Measurements from ENCODE around the gene CRYBA2.

CRYBA2 gene, protein sequence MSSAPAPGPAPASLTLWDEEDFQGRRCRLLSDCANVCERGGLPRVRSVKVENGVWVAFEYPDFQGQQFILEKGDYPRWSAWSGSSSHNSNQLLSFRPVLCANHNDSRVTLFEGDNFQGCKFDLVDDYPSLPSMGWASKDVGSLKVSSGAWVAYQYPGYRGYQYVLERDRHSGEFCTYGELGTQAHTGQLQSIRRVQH

DNA sequence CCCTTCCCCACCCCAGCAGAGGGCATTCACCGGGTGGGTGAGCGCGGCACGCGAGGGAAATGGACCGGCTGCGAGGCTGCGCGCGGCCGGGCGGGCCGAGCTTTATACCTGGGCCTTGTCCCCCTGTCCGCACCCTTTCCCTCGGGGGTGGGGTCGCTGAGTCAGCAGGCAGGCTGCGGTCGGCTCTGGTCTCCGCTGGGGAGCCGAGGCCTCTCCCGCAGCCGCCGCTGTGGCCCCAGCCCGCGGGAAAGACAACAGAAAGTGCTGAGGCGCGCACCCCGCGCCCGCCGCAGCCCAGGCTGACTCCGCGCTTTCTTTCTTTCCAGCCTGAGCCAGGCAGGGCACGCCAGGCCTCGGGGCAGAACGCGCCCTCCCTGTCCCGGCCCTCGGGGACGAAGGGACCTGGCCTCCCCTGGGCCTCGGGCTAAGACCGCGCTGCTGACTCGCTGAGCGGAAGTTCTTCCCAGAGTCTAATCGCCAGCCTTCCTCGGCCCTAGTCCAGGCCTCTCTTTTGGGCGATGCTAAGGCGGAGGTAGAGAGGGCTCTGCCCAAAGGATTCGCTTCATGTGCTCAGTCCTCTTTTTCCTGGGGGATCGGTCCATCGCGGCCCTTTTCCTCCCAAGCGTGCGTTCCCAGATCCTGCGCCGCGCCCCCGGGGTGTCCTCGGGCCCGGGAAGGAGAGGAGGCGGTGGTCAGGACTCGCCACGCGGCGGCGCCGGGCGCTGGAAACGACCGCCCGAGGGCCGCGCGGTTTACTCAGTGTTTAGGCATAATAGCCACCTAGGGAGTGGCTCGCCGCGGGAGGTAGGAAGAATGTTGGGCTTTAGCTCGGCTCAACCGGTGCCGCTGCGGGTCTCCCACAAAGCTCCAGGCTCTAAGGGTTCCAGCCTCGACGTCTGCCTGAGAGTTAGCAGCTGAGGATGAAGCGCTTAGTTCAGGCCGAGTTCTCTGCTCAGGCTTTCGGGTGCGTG lies at the start of gene CRYBA2:
TSS of gene CRYBA2 (minus strand) at position 78 of the 971 bp plus-strand sequence. CDS start 246 bp downstream, outside the sequence.
- H3K4me1 Mint-ChIP-seq: no peaks in the 10 kb centered on the region
- H3K27ac Mint-ChIP-seq: no peak within 1 kb of the TSS

DNA sequence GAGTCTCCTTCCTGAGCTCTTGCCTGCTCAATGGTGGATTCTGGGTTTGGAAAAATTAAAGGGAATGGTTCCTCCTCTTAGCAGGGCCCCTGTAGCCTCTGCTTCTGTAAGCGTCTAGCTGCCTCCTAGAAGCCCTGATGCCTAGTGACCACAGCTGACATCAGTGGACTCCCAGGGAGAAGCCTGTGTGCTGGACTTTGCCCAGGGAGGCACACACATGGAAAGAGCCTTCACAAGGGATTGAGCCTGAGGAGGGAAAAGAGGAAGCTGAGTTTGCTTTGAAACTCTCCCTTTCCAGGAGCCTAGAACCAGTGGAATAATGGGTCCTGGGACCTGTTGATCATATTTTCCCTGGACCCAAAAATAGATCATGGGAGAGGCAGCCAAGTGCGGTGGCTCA lies 49.5 kb upstream of the CRYBA2 start:
- no peak overlapping the region for H3K27ac Mint-ChIP-seq
- H3K4me1 Mint-ChIP-seq: peaks cover 6% of the 10 kb centered on the region
- no peak overlapping the region for H3K4me3 Mint-ChIP-seq
- no peaks in the 10 kb centered on the region for H3K36me3 Mint-ChIP-seq (ENCODE audit: low read depth)
- TF ChIP-seq, protein P1, sequence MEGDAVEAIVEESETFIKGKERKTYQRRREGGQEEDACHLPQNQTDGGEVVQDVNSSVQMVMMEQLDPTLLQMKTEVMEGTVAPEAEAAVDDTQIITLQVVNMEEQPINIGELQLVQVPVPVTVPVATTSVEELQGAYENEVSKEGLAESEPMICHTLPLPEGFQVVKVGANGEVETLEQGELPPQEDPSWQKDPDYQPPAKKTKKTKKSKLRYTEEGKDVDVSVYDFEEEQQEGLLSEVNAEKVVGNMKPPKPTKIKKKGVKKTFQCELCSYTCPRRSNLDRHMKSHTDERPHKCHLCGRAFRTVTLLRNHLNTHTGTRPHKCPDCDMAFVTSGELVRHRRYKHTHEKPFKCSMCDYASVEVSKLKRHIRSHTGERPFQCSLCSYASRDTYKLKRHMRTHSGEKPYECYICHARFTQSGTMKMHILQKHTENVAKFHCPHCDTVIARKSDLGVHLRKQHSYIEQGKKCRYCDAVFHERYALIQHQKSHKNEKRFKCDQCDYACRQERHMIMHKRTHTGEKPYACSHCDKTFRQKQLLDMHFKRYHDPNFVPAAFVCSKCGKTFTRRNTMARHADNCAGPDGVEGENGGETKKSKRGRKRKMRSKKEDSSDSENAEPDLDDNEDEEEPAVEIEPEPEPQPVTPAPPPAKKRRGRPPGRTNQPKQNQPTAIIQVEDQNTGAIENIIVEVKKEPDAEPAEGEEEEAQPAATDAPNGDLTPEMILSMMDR (IDR thresholded peaks at IDR 0.05; ENCODE audit: unreplicated experiment in 3 of 3): no peak
- H3K27me3 Mint-ChIP-seq (ENCODE audit: low read depth): peaks cover 83% of the 10 kb centered on the region
- no peaks in the 10 kb centered on the region for H3K9me3 Mint-ChIP-seq

More for the DNA sequence above, at the start of gene CRYBA2:
- H3K4me3 Mint-ChIP-seq: no peak within 1 kb of the TSS
- peaks cover 5% of the 10 kb centered on the region for H3K9me3 Mint-ChIP-seq
- H3K27me3 Mint-ChIP-seq (ENCODE audit: low read depth): peaks cover 95% of the 10 kb centered on the region
- no peaks in the 10 kb centered on the region for H3K36me3 Mint-ChIP-seq (ENCODE audit: low read depth)
- TF ChIP-seq, protein P1 (IDR thresholded peaks at IDR 0.05; ENCODE audit: unreplicated experiment in 3 of 3): no peak

DNA sequence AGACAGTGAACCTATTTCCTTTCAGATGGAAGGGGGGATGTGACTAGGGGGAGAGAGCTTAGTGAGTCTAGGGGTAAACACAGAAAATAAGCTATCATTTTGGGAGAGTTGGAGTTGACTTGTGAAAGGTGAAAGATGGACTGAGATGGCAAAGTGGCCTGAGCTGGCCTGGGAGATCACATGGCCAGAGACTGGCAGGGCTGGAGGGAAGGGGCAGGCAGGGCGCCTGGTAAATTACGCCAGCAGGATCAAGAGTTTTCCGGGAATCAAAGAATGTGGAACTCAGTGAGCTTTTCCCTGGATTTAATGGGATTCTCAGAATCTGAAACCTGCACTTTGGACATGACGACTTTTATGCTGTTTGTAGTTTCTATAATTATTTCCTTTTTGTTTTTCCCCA lies 48.9 kb upstream of the CRYBA2 start:
- H3K36me3 Mint-ChIP-seq (ENCODE audit: low read depth): no peaks in the 10 kb centered on the region
- no peaks in the 10 kb centered on the region for H3K9me3 Mint-ChIP-seq
- TF ChIP-seq, protein P1 (IDR thresholded peaks at IDR 0.05; ENCODE audit: unreplicated experiment in 3 of 3): no peak
- peaks cover 83% of the 10 kb centered on the region for H3K27me3 Mint-ChIP-seq (ENCODE audit: low read depth)
- H3K27ac Mint-ChIP-seq: no peak overlapping the region
- H3K4me1 Mint-ChIP-seq: peaks cover 6% of the 10 kb centered on the region
- no peak overlapping the region for H3K4me3 Mint-ChIP-seq

DNA sequence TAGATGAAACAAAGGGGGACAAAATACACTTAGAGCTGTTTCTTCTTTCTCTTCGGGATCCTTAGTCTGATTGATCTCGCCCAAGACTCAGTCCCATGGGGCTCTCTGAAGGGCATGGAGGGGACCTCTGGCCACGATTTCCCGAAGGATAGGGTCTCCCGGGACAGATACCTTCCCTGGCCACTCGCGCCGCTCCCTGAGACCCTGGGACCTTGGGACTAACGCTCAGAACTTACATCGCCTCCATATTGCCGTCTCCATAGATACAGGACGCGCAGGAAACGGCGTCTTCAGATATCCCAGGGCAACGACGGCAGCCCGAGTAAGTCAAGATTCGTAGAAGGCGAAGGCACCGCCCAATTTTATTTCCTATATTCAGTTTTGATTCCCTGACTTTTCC lies 48.0 kb upstream of the CRYBA2 start, which contains the start of gene CFAP65:
TSS of gene CFAP65 (minus strand) at position 265 of the 400 bp plus-strand sequence. CDS start 2,468 bp downstream, outside the sequence.
- H3K4me1 Mint-ChIP-seq: peaks cover 6% of the 10 kb centered on the region
- TF ChIP-seq, protein P1 (IDR thresholded peaks at IDR 0.05; ENCODE audit: unreplicated experiment in 3 of 3): no peak
- H3K27me3 Mint-ChIP-seq (ENCODE audit: low read depth): peaks cover 87% of the 10 kb centered on the region
- no peak within 1 kb of the TSS for H3K27ac Mint-ChIP-seq
- peak within 1 kb of the TSS; percentile 74 to 82 (median 81) for H3K4me3 Mint-ChIP-seq
- H3K9me3 Mint-ChIP-seq: no peaks in the 10 kb centered on the region
- H3K36me3 Mint-ChIP-seq (ENCODE audit: low read depth): no peaks in the 10 kb centered on the region

DNA sequence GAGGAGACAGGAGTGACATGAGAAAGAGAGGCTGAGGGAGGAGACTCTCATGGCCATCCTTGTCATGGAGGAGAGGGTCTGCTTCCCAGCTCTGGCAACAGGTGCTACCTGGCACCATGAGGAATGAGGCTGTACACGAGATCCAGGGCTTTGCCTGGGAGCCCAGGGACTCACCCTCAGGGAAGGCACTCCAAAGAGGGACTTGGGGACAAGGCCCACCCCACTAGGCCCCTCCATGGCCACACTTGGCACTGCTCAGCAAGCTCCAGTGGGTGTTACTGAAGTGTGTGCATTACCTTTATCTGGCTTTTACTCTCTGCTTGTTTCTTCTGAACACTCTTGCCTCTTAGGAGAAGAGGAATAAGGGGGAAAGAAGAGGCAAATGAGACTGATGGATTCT lies 45.4 kb upstream of the CRYBA2 start:
- Mint-ChIP-seq H3K27me3 (ENCODE audit: low read depth) (peaks cover 99% of the 10 kb centered on the region), H3K36me3 (ENCODE audit: low read depth) (no peaks in the 10 kb centered on the region), H3K27ac (no peak overlapping the region), H3K4me1 (peaks cover 6% of the 10 kb centered on the region), H3K9me3 (no peaks in the 10 kb centered on the region), H3K4me3 (no peak overlapping the region)
- TF ChIP-seq, protein P1 (IDR thresholded peaks at IDR 0.05; ENCODE audit: unreplicated experiment in 3 of 3): no peak
